ENCODE data around the gene PCNX3.

The PCNX3 gene

DNA sequence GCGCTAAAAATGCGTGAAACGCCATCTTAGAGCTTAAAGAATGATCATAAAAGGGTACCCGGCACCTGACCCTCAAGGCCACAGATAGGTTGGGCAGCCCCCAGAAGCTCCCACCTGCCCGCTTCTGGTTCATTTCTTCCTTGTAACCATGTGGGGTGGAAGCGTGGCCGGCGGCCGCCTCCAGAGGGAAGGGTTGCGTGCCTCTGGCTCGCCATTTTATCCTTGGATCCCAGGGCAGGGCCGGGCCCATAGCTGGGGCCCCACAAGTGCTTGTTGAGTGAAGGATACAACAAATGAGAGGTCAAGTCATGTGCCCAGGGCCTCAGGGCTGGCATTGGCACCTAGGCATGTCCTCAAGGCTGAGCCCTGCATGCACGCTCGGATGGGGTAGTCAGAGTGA is 5.9 kb downstream of the PCNX3 start:
- DNase-seq (ENCODE audit: low read depth) = no peak
- TF ChIP-seq, protein P1, sequence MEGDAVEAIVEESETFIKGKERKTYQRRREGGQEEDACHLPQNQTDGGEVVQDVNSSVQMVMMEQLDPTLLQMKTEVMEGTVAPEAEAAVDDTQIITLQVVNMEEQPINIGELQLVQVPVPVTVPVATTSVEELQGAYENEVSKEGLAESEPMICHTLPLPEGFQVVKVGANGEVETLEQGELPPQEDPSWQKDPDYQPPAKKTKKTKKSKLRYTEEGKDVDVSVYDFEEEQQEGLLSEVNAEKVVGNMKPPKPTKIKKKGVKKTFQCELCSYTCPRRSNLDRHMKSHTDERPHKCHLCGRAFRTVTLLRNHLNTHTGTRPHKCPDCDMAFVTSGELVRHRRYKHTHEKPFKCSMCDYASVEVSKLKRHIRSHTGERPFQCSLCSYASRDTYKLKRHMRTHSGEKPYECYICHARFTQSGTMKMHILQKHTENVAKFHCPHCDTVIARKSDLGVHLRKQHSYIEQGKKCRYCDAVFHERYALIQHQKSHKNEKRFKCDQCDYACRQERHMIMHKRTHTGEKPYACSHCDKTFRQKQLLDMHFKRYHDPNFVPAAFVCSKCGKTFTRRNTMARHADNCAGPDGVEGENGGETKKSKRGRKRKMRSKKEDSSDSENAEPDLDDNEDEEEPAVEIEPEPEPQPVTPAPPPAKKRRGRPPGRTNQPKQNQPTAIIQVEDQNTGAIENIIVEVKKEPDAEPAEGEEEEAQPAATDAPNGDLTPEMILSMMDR (IDR thresholded peaks at IDR 0.05; ENCODE audit: control insufficient read depth, extremely low read depth, insufficient read depth) = no peak
- no peak overlapping the region for H3K4me3 ChIP-seq (ENCODE audit: low read depth, low read length)

DNA sequence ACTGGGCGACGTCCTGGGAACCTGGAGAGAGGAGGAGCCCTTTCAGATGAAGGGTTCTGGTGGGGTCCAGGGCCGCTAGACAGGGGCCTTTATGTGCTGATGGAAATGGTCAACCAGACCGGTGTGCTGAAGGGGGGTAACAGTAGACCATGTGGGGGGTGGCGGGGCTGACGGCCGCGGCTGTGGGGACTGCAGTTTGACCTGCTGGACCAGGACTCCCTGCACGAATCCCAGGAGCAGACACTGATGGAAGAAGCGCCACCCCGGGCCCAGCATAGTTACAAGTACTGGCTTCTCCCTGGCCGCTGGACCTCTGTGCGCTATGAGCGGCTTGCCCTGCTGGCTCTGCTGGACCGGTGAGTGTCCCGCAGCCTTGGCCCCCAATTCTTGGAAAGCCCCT is 6.4 kb downstream of the PCNX3 start:
- no peak for DNase-seq (ENCODE audit: low read depth)
- H3K4me3 ChIP-seq (ENCODE audit: low read depth, low read length) = no peak overlapping the region
- TF ChIP-seq, protein P1 (IDR thresholded peaks at IDR 0.05; ENCODE audit: control insufficient read depth, extremely low read depth, insufficient read depth) = no peak

DNA sequence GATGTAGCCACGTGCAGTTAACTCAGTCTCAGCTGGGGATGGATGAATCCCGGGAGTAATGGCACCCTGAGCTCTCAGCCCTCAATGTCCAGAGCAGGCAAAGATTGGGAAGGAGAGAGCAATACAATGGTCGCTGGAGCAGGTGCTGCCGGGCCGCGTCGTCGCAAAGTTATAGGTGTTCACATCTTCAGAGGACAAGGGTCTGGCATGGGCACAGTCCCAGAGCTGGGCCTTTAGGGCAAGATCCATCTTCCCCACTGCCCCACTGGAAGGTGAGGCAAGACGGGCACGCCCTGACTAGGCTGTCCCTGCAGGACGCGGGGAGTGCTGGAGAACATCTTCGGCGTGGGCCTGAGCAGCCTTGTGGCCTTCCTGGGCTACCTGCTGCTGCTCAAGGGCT is 7.6 kb downstream of the PCNX3 start:
- TF ChIP-seq, protein P1 (IDR thresholded peaks at IDR 0.05; ENCODE audit: control insufficient read depth, extremely low read depth, insufficient read depth) = no peak
- DNase-seq (ENCODE audit: low read depth) = no peak
- no peak overlapping the region for H3K4me3 ChIP-seq (ENCODE audit: low read depth, low read length)

DNA sequence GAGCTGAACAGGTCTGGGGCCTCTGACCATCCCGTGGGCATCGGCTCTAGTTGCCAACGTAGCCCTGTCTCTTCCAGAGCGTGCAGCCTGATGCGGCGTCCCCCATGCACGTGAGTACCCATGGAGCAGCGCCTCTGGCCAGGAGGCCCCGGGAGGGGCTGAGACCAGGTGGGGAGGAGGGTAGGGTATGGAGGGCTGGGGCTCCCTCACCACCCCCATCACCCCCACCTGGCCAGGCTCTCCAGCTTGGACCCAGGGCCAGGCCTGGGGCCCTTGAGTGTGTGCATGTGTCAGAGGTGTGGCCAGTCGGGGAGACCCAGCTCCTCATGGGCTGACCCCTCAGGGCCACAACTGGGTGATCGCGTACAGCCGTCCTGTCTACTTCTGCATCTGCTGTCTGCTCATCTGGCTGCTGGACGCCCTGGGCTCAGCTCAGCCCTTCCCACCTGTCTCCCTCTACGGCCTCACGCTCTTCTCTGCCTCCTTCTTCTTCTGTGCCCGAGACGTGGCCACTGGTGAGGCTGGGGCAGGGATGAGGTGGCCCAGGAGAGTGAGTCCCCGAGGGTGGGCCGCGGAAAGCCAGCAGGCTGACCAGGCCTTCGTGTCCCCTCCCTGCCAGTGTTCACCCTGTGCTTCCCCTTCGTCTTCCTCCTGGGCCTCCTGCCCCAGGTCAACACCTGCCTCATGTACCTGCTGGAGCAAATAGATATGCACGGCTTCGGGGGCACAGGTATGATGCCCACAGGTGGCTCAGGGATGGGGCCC is 8.5 kb downstream of the PCNX3 start:
- TF ChIP-seq, protein P1 (IDR thresholded peaks at IDR 0.05; ENCODE audit: control insufficient read depth, extremely low read depth, insufficient read depth) = no peak
- no peak for DNase-seq (ENCODE audit: low read depth)

DNA sequence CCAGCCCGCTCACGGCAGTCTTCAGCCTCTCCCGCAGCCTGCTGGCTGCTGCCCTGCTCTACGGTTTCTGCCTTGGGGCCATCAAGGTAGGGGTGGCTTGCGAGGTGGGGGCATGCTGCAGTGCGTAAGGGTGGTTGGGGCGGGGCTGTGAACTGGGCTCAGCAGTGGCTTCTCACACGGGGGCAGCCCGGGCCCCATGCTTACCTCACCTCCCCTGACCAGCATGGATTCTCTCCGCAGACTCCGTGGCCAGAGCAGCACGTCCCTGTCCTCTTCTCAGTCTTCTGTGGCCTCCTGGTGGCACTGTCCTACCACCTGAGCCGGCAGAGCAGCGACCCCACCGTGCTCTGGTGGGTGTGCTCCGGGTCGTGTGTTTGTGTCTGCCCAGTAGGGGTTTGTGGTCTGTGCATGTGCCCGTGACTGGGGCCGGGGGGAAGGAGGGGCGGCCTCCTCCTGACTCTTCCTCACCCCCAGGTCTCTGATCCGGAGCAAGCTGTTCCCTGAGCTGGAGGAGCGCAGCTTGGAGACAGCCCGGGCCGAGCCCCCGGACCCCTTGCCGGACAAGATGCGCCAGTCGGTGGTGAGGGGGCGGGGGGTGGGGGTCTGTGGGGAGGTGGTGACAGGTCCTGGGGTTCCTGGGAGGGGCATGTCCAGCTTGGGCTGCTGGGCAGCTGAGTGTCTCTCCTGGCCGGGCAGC is 9.5 kb downstream of the PCNX3 start:
- TF ChIP-seq, protein P1 (IDR thresholded peaks at IDR 0.05; ENCODE audit: control insufficient read depth, extremely low read depth, insufficient read depth) = no peak
- no peak overlapping the region for H3K4me3 ChIP-seq (ENCODE audit: low read depth, low read length)
- DNase-seq (ENCODE audit: low read depth) = no peak

More for the DNA sequence above, 8.5 kb downstream of the PCNX3 start:
- no peak overlapping the region for H3K4me3 ChIP-seq (ENCODE audit: low read depth, low read length)

DNA sequence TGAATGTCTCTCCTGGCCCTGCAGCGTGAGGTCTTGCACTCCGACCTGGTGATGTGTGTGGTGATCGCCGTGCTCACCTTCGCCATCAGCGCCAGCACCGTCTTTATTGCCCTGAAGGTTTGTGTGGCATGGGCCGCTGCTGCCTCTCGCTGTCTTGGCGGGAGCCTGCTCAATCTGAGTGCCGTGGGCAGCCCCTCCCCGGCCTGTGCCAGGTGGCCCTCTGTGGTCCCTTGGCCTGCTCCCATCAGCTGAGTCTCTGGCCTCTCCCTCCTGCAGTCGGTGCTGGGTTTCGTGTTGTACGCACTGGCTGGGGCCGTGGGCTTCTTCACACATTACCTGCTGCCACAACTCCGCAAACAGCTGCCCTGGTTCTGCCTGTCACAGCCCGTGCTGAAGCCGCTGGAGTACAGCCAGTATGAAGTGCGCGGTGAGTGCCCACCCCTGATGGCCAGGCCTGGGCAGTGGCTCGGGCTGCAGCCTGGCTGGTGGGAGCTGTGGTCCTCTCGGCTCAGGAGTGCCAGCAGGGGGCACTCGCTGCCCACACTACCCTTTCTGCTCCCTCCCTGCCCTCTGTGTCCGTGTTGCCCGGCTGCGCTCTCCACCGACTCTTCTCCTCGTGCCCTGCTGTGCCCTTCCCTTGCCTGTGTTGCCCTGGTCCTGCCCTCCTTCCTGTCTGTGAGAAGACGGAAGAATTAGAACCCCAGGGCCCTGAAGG is 10.2 kb downstream of the PCNX3 start:
- TF ChIP-seq, protein P1 (IDR thresholded peaks at IDR 0.05; ENCODE audit: control insufficient read depth, extremely low read depth, insufficient read depth) = peak; percentile 66
- no peak for DNase-seq (ENCODE audit: low read depth)
- no peak overlapping the region for H3K4me3 ChIP-seq (ENCODE audit: low read depth, low read length)

Data from LNCaP clone FGC (cell line).